ENCODE results near the gene LAMA5. TPM values are rescaled to one million over a fixed set of nuclear protein-coding genes. Genes with fewer than 3 reads are reported as not detected.

Gene LAMA5
- total RNA-seq, 1 donor from 2014 or later: 12.1 TPM

- H3K9me3 ChIP-seq (ENCODE audit: low read depth): no peaks in the 10 kb centered on the region
- H2AFZ ChIP-seq (replicated peaks): no peak overlapping the region
- no peak overlapping the region for H3K4me2 ChIP-seq
- H3K9ac ChIP-seq: no peak overlapping the region
- H3K79me2 ChIP-seq (ENCODE audit: low read depth): no peaks in the 10 kb centered on the region
- H3K36me3 ChIP-seq: no peaks in the 10 kb centered on the region
- H3K9me3 Mint-ChIP-seq: no peaks in the 10 kb centered on the region
- no peaks in the 10 kb centered on the region for H3K27me3 ChIP-seq
- H3K4me3 Mint-ChIP-seq: no peak overlapping the region
- no peak for DNase-seq (ENCODE audit: low spot score)
- H3K27ac Mint-ChIP-seq: no peak overlapping the region
- TF ChIP-seq CTCF (IDR thresholded peaks at IDR 0.05): no peak
- no peak for TF ChIP-seq EZH2 (IDR thresholded peaks at IDR 0.05)
- no peak for TF ChIP-seq EZH2phosphoT487 (IDR thresholded peaks at IDR 0.05)
- no peaks in the 10 kb centered on the region for H4K20me1 ChIP-seq (ENCODE audit: low read depth)
- H3K36me3 Mint-ChIP-seq: peaks cover 25% of the 10 kb centered on the region
- H3K4me1 ChIP-seq: no peaks in the 10 kb centered on the region
- H3K27ac ChIP-seq: no peak overlapping the region
- no peak overlapping the region for H3K4me3 ChIP-seq
- H3K27me3 Mint-ChIP-seq (ENCODE audit: insufficient read depth, low read depth): peaks cover 7% of the 10 kb centered on the region
- no peaks in the 10 kb centered on the region for H3F3A ChIP-seq (ENCODE audit: low read depth)
- no peaks in the 10 kb centered on the region for H3K4me1 Mint-ChIP-seq
These were observed 85.8 kb downstream of the LAMA5 start for GRCh38 chr20:62281161-62281933.

- H2AFZ ChIP-seq (replicated peaks): no peak overlapping the region
- no peaks in the 10 kb centered on the region for H3K4me1 ChIP-seq
- H3K27me3 ChIP-seq: no peaks in the 10 kb centered on the region
- H3K79me2 ChIP-seq (ENCODE audit: low read depth): no peaks in the 10 kb centered on the region
- no peak overlapping the region for H3K4me2 ChIP-seq
- TF ChIP-seq CTCF (IDR thresholded peaks at IDR 0.05) (no peak), EZH2 (IDR thresholded peaks at IDR 0.05) (no peak), EZH2phosphoT487 (IDR thresholded peaks at IDR 0.05) (no peak)
- peaks cover 25% of the 10 kb centered on the region for H3K36me3 Mint-ChIP-seq
- H3K9me3 Mint-ChIP-seq: no peaks in the 10 kb centered on the region
- no peak overlapping the region for H3K27ac Mint-ChIP-seq
- H3K9ac ChIP-seq: no peak overlapping the region
- H3K4me1 Mint-ChIP-seq: no peaks in the 10 kb centered on the region
- H3K9me3 ChIP-seq (ENCODE audit: low read depth): no peaks in the 10 kb centered on the region
- no peak overlapping the region for H3K27ac ChIP-seq
- peaks cover 7% of the 10 kb centered on the region for H3K27me3 Mint-ChIP-seq (ENCODE audit: insufficient read depth, low read depth)
- H3K4me3 Mint-ChIP-seq: no peak overlapping the region
- no peaks in the 10 kb centered on the region for H3F3A ChIP-seq (ENCODE audit: low read depth)
- no peak overlapping the region for H3K4me3 ChIP-seq
- no peak for DNase-seq (ENCODE audit: low spot score)
- H3K36me3 ChIP-seq: no peaks in the 10 kb centered on the region
- H4K20me1 ChIP-seq (ENCODE audit: low read depth): no peaks in the 10 kb centered on the region
These were observed 86.8 kb downstream of the LAMA5 start for GRCh38 chr20:62280303-62280702.

GRCh38 chr20:62277253-62277652, 89.9 kb downstream of the LAMA5 start:
- H3K9me3 Mint-ChIP-seq: no peaks in the 10 kb centered on the region
- no peaks in the 10 kb centered on the region for H3K27me3 ChIP-seq

More at GRCh38 chr20:62277253-62277652, 89.9 kb downstream of the LAMA5 start:
- no peaks in the 10 kb centered on the region for H3K4me1 ChIP-seq
- Mint-ChIP-seq H3K27ac (no peak overlapping the region), H3K36me3 (peaks cover 29% of the 10 kb centered on the region), H3K4me1 (no peaks in the 10 kb centered on the region), H3K4me3 (no peak overlapping the region), H3K27me3 (ENCODE audit: insufficient read depth, low read depth) (peaks cover 7% of the 10 kb centered on the region)
- H4K20me1 ChIP-seq (ENCODE audit: low read depth): no peaks in the 10 kb centered on the region
- no peak overlapping the region for H3K9ac ChIP-seq
- no peak overlapping the region for H3K4me2 ChIP-seq
- no peaks in the 10 kb centered on the region for H3K79me2 ChIP-seq (ENCODE audit: low read depth)
- H3K4me3 ChIP-seq: no peak overlapping the region
- no peaks in the 10 kb centered on the region for H3F3A ChIP-seq (ENCODE audit: low read depth)
- H2AFZ ChIP-seq (replicated peaks): no peak overlapping the region
- TF ChIP-seq EZH2 (IDR thresholded peaks at IDR 0.05) (no peak), CTCF (IDR thresholded peaks at IDR 0.05) (no peak), EZH2phosphoT487 (IDR thresholded peaks at IDR 0.05) (no peak)
- no peak overlapping the region for H3K27ac ChIP-seq
- no peak for DNase-seq (ENCODE audit: low spot score)
- no peaks in the 10 kb centered on the region for H3K9me3 ChIP-seq (ENCODE audit: low read depth)
- H3K36me3 ChIP-seq: no peaks in the 10 kb centered on the region

Measured in neural progenitor cell (in vitro differentiated cells).